H9 (cell line): ENCODE measurements around the gene TMED10. TPM values are rescaled to one million over a fixed set of nuclear protein-coding genes. Genes with fewer than 3 reads are reported as not detected.
A peak's percentile ranks its signal among the peaks of the same experiment; 100 is the strongest.

Experiments used
- DNase-seq: peaks from one replicate; pipeline ENCODE4 v3.0.0-alpha.2; 2017
- H2AFZ ChIP-seq: one replicate; pipeline ENCODE4 v1.6.1; 2013; ENCODE audit warnings: mild to moderate bottlenecking, low read length, control low read depth, moderate library complexity
- H2AK5ac ChIP-seq: 2 replicates; pipeline ENCODE4 v1.6.1; 2013; ENCODE audit warnings: low read length, control low read depth, mixed read lengths; ENCODE audit not compliant: insufficient read length
- H2BK120ac ChIP-seq: one replicate; pipeline ENCODE4 v1.6.1; 2013; ENCODE audit warnings: low read depth, mild to moderate bottlenecking, low read length, control low read depth, inconsistent platforms; ENCODE audit not compliant: poor library complexity, severe bottlenecking
- H2BK12ac ChIP-seq: 2 replicates; pipeline ENCODE4 v1.6.1; 2013; ENCODE audit warnings: low read length, control low read depth, mixed read lengths, low read depth; ENCODE audit not compliant: insufficient read length
- H2BK15ac ChIP-seq: 2 replicates; pipeline ENCODE4 v1.6.1; 2013; ENCODE audit warnings: low read depth, low read length, control low read depth
- H2BK20ac ChIP-seq: one replicate; pipeline ENCODE4 v1.6.1; 2013; ENCODE audit warnings: low read depth, mild to moderate bottlenecking, low read length, control low read depth, inconsistent platforms; ENCODE audit not compliant: poor library complexity, severe bottlenecking
- H2BK5ac ChIP-seq: 2 replicates; pipeline ENCODE4 v1.6.1; 2013; ENCODE audit warnings: low read length, control low read depth, mixed read lengths; ENCODE audit not compliant: insufficient read length
- H3K14ac ChIP-seq: 2 replicates; pipeline ENCODE4 v1.6.1; 2013; ENCODE audit warnings: low read length, control low read depth; ENCODE audit not compliant: insufficient read depth
- H3K18ac ChIP-seq: 2 replicates; pipeline ENCODE4 v1.6.1; 2013; ENCODE audit warnings: low read depth, mild to moderate bottlenecking, mixed read lengths, low read length, control low read depth; ENCODE audit not compliant: insufficient read length
- H3K23ac ChIP-seq: 2 replicates; pipeline ENCODE4 v1.6.1; 2013; ENCODE audit warnings: low read length, control low read depth, mixed read lengths, low read depth; ENCODE audit not compliant: insufficient read length
- H3K23me2 ChIP-seq: 2 replicates; pipeline ENCODE4 v1.6.1; 2013; ENCODE audit warnings: low read depth, mild to moderate bottlenecking, mixed read lengths, low read length, control low read depth; ENCODE audit not compliant: insufficient read length, poor library complexity, severe bottlenecking
- H3K27ac ChIP-seq: 2 replicates; pipeline ENCODE4 v1.5.1; 2013; ENCODE audit warnings: low read length, control low read depth, mixed read lengths, low read depth; ENCODE audit not compliant: insufficient read length
- H3K27me3 ChIP-seq: 2 replicates; pipeline ENCODE4 v1.6.1; 2013; ENCODE audit warnings: low read length, control low read depth, inconsistent platforms; ENCODE audit not compliant: insufficient read depth
- H3K4ac ChIP-seq: 2 replicates; pipeline ENCODE4 v1.6.1; 2013; ENCODE audit warnings: low read depth, mild to moderate bottlenecking, control low read depth, inconsistent platforms, low read length, moderate library complexity
- H3K4me1 ChIP-seq: 2 replicates; pipeline ENCODE4 v1.6.1; 2013; ENCODE audit warnings: low read length, control low read depth, inconsistent platforms; ENCODE audit not compliant: insufficient read depth
- H3K4me2 ChIP-seq: 2 replicates; pipeline ENCODE4 v1.6.1; 2013; ENCODE audit warnings: low read length, control low read depth, mixed read lengths; ENCODE audit not compliant: insufficient read length, insufficient read depth
- H3K56ac ChIP-seq: 2 replicates; pipeline ENCODE4 v1.6.1; 2013; ENCODE audit warnings: low read depth, mild to moderate bottlenecking, mixed read lengths, low read length, control low read depth; ENCODE audit not compliant: insufficient read length
- H3K79me1 ChIP-seq: 2 replicates; pipeline ENCODE4 v1.6.1; 2013; ENCODE audit warnings: low read depth, mild to moderate bottlenecking, moderate library complexity, low read length, control low read depth, inconsistent platforms; ENCODE audit not compliant: insufficient read depth, poor library complexity, severe bottlenecking
- H3K79me2 ChIP-seq: 2 replicates; pipeline ENCODE4 v1.6.1; 2013; ENCODE audit warnings: low read length, control low read depth, inconsistent platforms; ENCODE audit not compliant: insufficient read depth
- H3K9ac ChIP-seq: 2 replicates; pipeline ENCODE4 v1.6.1; 2013; ENCODE audit warnings: low read length, control low read depth, mixed read lengths; ENCODE audit not compliant: insufficient read length; ENCODE audit errors: extremely low read depth
- H3K9me3 ChIP-seq: one replicate; pipeline ENCODE4 v1.6.1; 2013; ENCODE audit warnings: low read depth, low read length, inconsistent platforms; ENCODE audit not compliant: control insufficient read depth
- H3T11ph ChIP-seq: one replicate; pipeline ENCODE4 v1.6.1; 2013; ENCODE audit warnings: mild to moderate bottlenecking, low read length, control low read depth, inconsistent platforms
- H4K20me1 ChIP-seq: one replicate; pipeline ENCODE4 v1.6.1; 2013; ENCODE audit not compliant: control insufficient read depth, insufficient read length, insufficient read depth
- H4K5ac ChIP-seq: 2 replicates; pipeline ENCODE4 v1.6.1; 2013; ENCODE audit warnings: low read depth, mild to moderate bottlenecking, mixed read lengths, low read length, control low read depth; ENCODE audit not compliant: insufficient read length
- H4K8ac ChIP-seq: replicated peaks from 2 replicates; pipeline ENCODE4 v1.6.1; 2013; ENCODE audit warnings: low read length, control low read depth, mixed read lengths, low read depth; ENCODE audit not compliant: insufficient read length
- H4K91ac ChIP-seq: 2 replicates; pipeline ENCODE4 v1.6.1; 2013; ENCODE audit warnings: low read depth, mild to moderate bottlenecking, moderate library complexity, mixed read lengths, low read length, control low read depth; ENCODE audit not compliant: insufficient read length
- H3K27ac Mint-ChIP-seq, 3 experiments: 2 replicates in 2 of 3; 3 replicates in 1 of 3; pipeline ENCODE4 v1.8.0; 2020 to 2021; ENCODE audit warnings: mixed read lengths in 3 of 3, mild to moderate bottlenecking in 1 of 3, moderate library complexity in 1 of 3
- H3K27me3 Mint-ChIP-seq: 2 replicates; pipeline ENCODE4 v1.8.0; 2021; ENCODE audit warnings: low read depth, mild to moderate bottlenecking, moderate library complexity, mixed read lengths
- H3K36me3 Mint-ChIP-seq, 3 experiments: 2 replicates in 2 of 3; 3 replicates in 1 of 3; pipeline ENCODE4 v1.8.0; 2020 to 2021; ENCODE audit warnings: low read depth in 3 of 3, mixed read lengths in 3 of 3; ENCODE audit not compliant: insufficient read depth in 1 of 3
- H3K4me1 Mint-ChIP-seq, 2 experiments: 2 replicates each; pipeline ENCODE4 v1.8.0; 2020; ENCODE audit warnings: mixed read lengths in 2 of 2
- H3K4me3 Mint-ChIP-seq, 2 experiments: 2 replicates in 1 of 2; 3 replicates in 1 of 2; pipeline ENCODE4 v1.8.0; 2020 to 2021; ENCODE audit warnings: mild to moderate bottlenecking in 2 of 2, mixed read lengths in 2 of 2, moderate library complexity in 1 of 2
- H3K9me3 Mint-ChIP-seq, 2 experiments: 2 replicates in 1 of 2; 3 replicates in 1 of 2; pipeline ENCODE4 v1.8.0; 2020; ENCODE audit warnings: mild to moderate bottlenecking in 2 of 2, mixed read lengths in 2 of 2, moderate library complexity in 1 of 2
- WGBS: extraction: QIAGEN DNeasy Blood & Tissue Kit; methylation state at CpG from one replicate; pipeline ENCODE4 v1.1.7; 2013; ENCODE audit warnings: missing lambda C conversion rate, low lambda C conversion rate, mixed read lengths; ENCODE audit not compliant: insufficient read length; ENCODE audit errors: extremely low coverage; 5-methylcytosine and 5-hydroxymethylcytosine counted together
- total RNA-seq: library from RNA; stranded (reverse); gene quantifications from 2 replicates; pipeline ENCODE4 v1.2.1, GENCODE V29; 2021
- TF ChIP-seq, protein P1 (sequence below): fragments of 200-600 bp; sonication (generic); conservative IDR thresholded peaks from 3 replicates; pipeline ENCODE4 v1.8.0; 2021; ENCODE audit warnings: antibody characterized with exemption, mild to moderate bottlenecking

The TMED10 gene
- total RNA-seq, 1 experiment from 2014 or later, result 176 TPM

DNA sequence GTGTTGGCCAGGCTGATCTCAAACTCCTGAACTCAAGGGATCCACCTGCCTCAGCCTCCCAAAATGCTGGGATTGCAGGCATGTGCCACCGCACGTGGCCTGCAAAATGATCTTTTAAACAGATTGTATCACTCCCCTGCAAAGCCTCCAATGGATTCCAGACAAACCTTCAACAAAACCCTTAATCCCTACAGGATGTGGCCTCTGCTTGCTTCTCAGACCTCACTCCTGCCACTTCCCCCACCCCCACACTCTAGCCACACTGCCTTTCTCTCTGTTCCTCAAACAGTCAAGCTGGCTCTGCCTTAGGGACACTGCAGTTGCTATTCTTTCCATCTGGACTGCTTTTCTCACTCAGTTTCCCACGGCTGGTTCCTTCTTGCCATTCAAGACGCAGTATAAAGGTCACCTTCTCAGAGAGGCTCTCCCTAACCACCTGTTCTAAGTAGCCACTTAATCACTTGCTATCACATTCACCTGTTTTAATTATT, 47.3 kb upstream of the TMED10 start:
- Histone ChIP-seq H3K14ac (peak overlapping the region; percentile 67; the same call in 1 of the 2 replicates), H2BK5ac (no peak overlapping the region), H4K91ac (no peak overlapping the region), H3K23ac (no peak overlapping the region), H3K79me2 (no peaks in the 10 kb centered on the region), H3T11ph (no peak overlapping the region), H2BK120ac (no peak overlapping the region), H3K4ac (no peak overlapping the region), H3K79me1 (no peaks in the 10 kb centered on the region), H4K20me1 (no peaks in the 10 kb centered on the region), H2BK20ac (no peak overlapping the region), H4K8ac (no peak overlapping the region), H2AK5ac (no peak overlapping the region), H3K23me2 (no peaks in the 10 kb centered on the region), H2BK15ac (no peak overlapping the region), H3K4me1 (peaks cover 5% of the 10 kb centered on the region; the same call in 1 of the 2 replicates), H3K4me2 (no peak overlapping the region), H3K9me3 (no peaks in the 10 kb centered on the region), H3K18ac (peak overlapping the region; percentile 50), H4K5ac (no peak overlapping the region), H3K56ac (no peak overlapping the region), H2AFZ (no peak overlapping the region), H3K9ac (no peak overlapping the region), H3K27ac (peak overlapping the region; percentile 52), H2BK12ac (no peak overlapping the region), H3K27me3 (no peaks in the 10 kb centered on the region)
- Mint-ChIP-seq H3K4me1 (peaks cover 31% of the 10 kb centered on the region in 2 experiments), H3K27me3 (no peaks in the 10 kb centered on the region), H3K27ac (peak overlapping the region; percentile 71 to 92 (median 90)), H3K9me3 (no peaks in the 10 kb centered on the region), H3K4me3 (peak overlapping the region; percentile 17 to 53; a peak in 3 of 5 replicates), H3K36me3 (no peaks in the 10 kb centered on the region)
- no CpG with 5 or more reads among the region's 4 CpGs for WGBS
- DNase-seq, result peak; percentile 52
- TF ChIP-seq, protein P1, sequence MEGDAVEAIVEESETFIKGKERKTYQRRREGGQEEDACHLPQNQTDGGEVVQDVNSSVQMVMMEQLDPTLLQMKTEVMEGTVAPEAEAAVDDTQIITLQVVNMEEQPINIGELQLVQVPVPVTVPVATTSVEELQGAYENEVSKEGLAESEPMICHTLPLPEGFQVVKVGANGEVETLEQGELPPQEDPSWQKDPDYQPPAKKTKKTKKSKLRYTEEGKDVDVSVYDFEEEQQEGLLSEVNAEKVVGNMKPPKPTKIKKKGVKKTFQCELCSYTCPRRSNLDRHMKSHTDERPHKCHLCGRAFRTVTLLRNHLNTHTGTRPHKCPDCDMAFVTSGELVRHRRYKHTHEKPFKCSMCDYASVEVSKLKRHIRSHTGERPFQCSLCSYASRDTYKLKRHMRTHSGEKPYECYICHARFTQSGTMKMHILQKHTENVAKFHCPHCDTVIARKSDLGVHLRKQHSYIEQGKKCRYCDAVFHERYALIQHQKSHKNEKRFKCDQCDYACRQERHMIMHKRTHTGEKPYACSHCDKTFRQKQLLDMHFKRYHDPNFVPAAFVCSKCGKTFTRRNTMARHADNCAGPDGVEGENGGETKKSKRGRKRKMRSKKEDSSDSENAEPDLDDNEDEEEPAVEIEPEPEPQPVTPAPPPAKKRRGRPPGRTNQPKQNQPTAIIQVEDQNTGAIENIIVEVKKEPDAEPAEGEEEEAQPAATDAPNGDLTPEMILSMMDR, result no peak
